HepG2 (cell line): ENCODE data around the gene WDR81. TPM values are rescaled to one million over a fixed set of nuclear protein-coding genes. Genes with fewer than 3 reads are reported as not detected.
A peak's percentile ranks its signal among the peaks of the same experiment; 100 is the strongest.

Experiments
- DDIT3 ChIP-seq: sonication (generic); formaldehyde crosslinking; IDR thresholded peaks from 2 replicates; pipeline ENCODE4 v1.4.0; 2020; ENCODE audit warnings: mild to moderate bottlenecking, missing genetic modification reagents
- ETS1 ChIP-seq: sonication (generic); formaldehyde crosslinking; IDR thresholded peaks from 2 replicates; pipeline ENCODE4 v1.4.0; 2020; ENCODE audit warnings: missing genetic modification reagents
- FOSL2 ChIP-seq: sonication (generic); formaldehyde crosslinking; IDR thresholded peaks from 2 replicates; pipeline ENCODE4 v1.4.0; 2020; ENCODE audit warnings: missing genetic modification reagents
- FOXM1 ChIP-seq: sonication (generic); formaldehyde crosslinking; IDR thresholded peaks from 2 replicates; pipeline ENCODE4 v1.5.0; 2020; ENCODE audit warnings: missing genetic modification reagents
- HDAC2 ChIP-seq: sonication (generic); formaldehyde crosslinking; IDR thresholded peaks from 2 replicates; pipeline ENCODE4 v1.4.0; 2020; ENCODE audit warnings: missing genetic modification reagents
- LCORL ChIP-seq, 2 experiments: fragments of 450-650 bp in 1 of 2; sonication (generic) in 1 of 2; formaldehyde crosslinking in 1 of 2; IDR thresholded peaks; 2 replicates each; pipeline versions ENCODE4 v1.5.0 to v1.6.1; 2017 to 2020; ENCODE audit warnings: antibody characterized with exemption in 1 of 2, missing genetic modification reagents in 1 of 2
- MEIS1 ChIP-seq: sonication (generic); formaldehyde crosslinking; IDR thresholded peaks from 2 replicates; pipeline ENCODE4 v1.9.0; 2021; ENCODE audit warnings: mild to moderate bottlenecking, missing genetic modification reagents, moderate library complexity, borderline replicate concordance
- NFAT5 ChIP-seq: sonication (generic); formaldehyde crosslinking; IDR thresholded peaks from 2 replicates; pipeline ENCODE4 v1.4.0; 2020; ENCODE audit warnings: missing genetic modification reagents
- POLR2A ChIP-seq, 2 experiments: IDR thresholded peaks; 2 replicates each; pipeline ENCODE4 v1.6.1; 2011; ENCODE audit warnings: low read depth in 2 of 2, low read length in 2 of 2, mild to moderate bottlenecking in 1 of 2, moderate library complexity in 1 of 2; ENCODE audit not compliant: insufficient read depth in 1 of 2
- RARA ChIP-seq: IDR thresholded peaks from 2 replicates; pipeline ENCODE4 v1.6.1; 2016; ENCODE audit warnings: missing genetic modification reagents, missing compliant biosample characterization
- SAFB2 ChIP-seq: sonication (generic); formaldehyde crosslinking; IDR thresholded peaks from 2 replicates; pipeline ENCODE4 v1.5.1; 2020; ENCODE audit warnings: missing genetic modification reagents, low read depth, mild to moderate bottlenecking, borderline replicate concordance
- SNAI1 ChIP-seq: sonication (generic); formaldehyde crosslinking; IDR thresholded peaks from 2 replicates; pipeline ENCODE4 v1.5.0; 2020; ENCODE audit warnings: mild to moderate bottlenecking, missing genetic modification reagents, borderline replicate concordance
- TBP ChIP-seq: sonication (generic); formaldehyde crosslinking; IDR thresholded peaks from 2 replicates; pipeline ENCODE4 v1.5.0; 2020; ENCODE audit warnings: missing genetic modification reagents
- THAP8 ChIP-seq: sonication (generic); formaldehyde crosslinking; IDR thresholded peaks from 2 replicates; pipeline ENCODE4 v1.5.1; 2020; ENCODE audit warnings: missing genetic modification reagents, mild to moderate bottlenecking, borderline replicate concordance
- ZNF143 ChIP-seq: sonication (generic); formaldehyde crosslinking; IDR thresholded peaks from 2 replicates; pipeline ENCODE4 v1.4.0; 2020; ENCODE audit warnings: missing genetic modification reagents
- ZNF18 ChIP-seq: sonication (generic); formaldehyde crosslinking; IDR thresholded peaks from 2 replicates; pipeline ENCODE4 v1.8.0; 2022; ENCODE audit warnings: mild to moderate bottlenecking, missing genetic modification reagents; ENCODE audit not compliant: insufficient replicate concordance
- ZNF225 ChIP-seq: sonication (generic); formaldehyde crosslinking; IDR thresholded peaks from 2 replicates; pipeline ENCODE4 v1.4.0; 2020; ENCODE audit warnings: mild to moderate bottlenecking, missing genetic modification reagents
- polyA plus RNA-seq, 8 experiments: library from polyadenylated mRNA; depleted of rRNA in 3 of 8; stranded (reverse) in 7 of 8; unstranded in 1 of 8; fragments of >200 nt; fragmentation: Illumina TruSeq in 4 of 8; extraction: Trizol in 4 of 8; gene quantifications; 2 replicates each; pipeline versions ENCODE4 v1.2.1 to v1.2.3, GENCODE V29; 2011 to 2016; ENCODE audit warnings: low read depth in 4 of 8, missing spikeins in 1 of 8, mixed read lengths in 1 of 8; ENCODE audit not compliant: insufficient read depth in 1 of 8
- total RNA-seq, 5 experiments: library from RNA; depleted of rRNA; stranded (reverse); fragments of >200 nt; fragmentation: Illumina TruSeq; extraction: Trizol; gene quantifications; 2 replicates each; pipeline ENCODE4 v1.2.3, GENCODE V29; 2016; ENCODE audit warnings: low read depth in 1 of 5

Gene WDR81
- total and polyA plus RNA-seq, 2 of the 13 experiments (the other 11 are each of a cell fraction or from before 2014, with no cell fraction given), result 9.1 to 16.7 TPM

- TF ChIP-seq NFAT5 (CRISPR knock-in tag), result peak; percentile 9; the same call in 1 of the 2 replicates
- TF ChIP-seq HDAC2 (CRISPR knock-in tag), result no peak
- peak; percentile 65 for TF ChIP-seq FOSL2 (CRISPR knock-in tag)
- TF ChIP-seq POLR2A (IDR thresholded peaks at IDR 0.05; ENCODE audit: insufficient read depth in 1 of 2, low read depth in 2 of 2, low read length in 2 of 2), result peak; percentile 72 to 92
- TF ChIP-seq ETS1, result no peak
- TF ChIP-seq SAFB2 (CRISPR knock-in tag), result peak; percentile 58; the same call in 1 of the 2 replicates
- no peak for TF ChIP-seq LCORL (IDR thresholded peaks at IDR 0.05)
- peak; percentile 15; the same call in 1 of the 2 replicates for TF ChIP-seq LCORL (CRISPR knock-in tag; IDR thresholded peaks at IDR 0.05)
- no peak for TF ChIP-seq DDIT3 (CRISPR knock-in tag)
- no peak for TF ChIP-seq THAP8 (CRISPR knock-in tag)
- peak; percentile 45; the same call in 1 of the 2 replicates for TF ChIP-seq ZNF143 (CRISPR knock-in tag)
- TF ChIP-seq TBP, result peak; percentile 93; the same call in 1 of the 2 replicates
- 0 out of 2 replicates have a peak, but pooled peaks have one; percentile 12 for TF ChIP-seq SNAI1 (CRISPR knock-in tag)
- peak; percentile 30 for TF ChIP-seq ZNF18
- TF ChIP-seq RARA, result 0 out of 2 replicates have a peak, but pooled peaks have one; percentile 8
- TF ChIP-seq FOXM1 (CRISPR knock-in tag), result 0 out of 2 replicates have a peak, but pooled peaks have one; percentile 14
- peak; percentile 73; the same call in 1 of the 2 replicates for TF ChIP-seq ZNF225
- TF ChIP-seq MEIS1 (CRISPR knock-in tag), result 0 out of 2 replicates have a peak, but pooled peaks have one; percentile 5
Measured at GRCh38 chr17:1762233-1762900, 37.9 kb downstream of the WDR81 start (continued).
